GM15510 (cell line): ENCODE results near the gene NMNAT1.

ENCODE experiments used
- POLR2A ChIP-seq: IDR thresholded peaks from 3 replicates; pipeline ENCODE4 v1.6.1; 2011; ENCODE audit warnings: borderline replicate concordance; ENCODE audit not compliant: insufficient read length; ENCODE audit errors: extremely low read depth

NMNAT1 gene

DNA sequence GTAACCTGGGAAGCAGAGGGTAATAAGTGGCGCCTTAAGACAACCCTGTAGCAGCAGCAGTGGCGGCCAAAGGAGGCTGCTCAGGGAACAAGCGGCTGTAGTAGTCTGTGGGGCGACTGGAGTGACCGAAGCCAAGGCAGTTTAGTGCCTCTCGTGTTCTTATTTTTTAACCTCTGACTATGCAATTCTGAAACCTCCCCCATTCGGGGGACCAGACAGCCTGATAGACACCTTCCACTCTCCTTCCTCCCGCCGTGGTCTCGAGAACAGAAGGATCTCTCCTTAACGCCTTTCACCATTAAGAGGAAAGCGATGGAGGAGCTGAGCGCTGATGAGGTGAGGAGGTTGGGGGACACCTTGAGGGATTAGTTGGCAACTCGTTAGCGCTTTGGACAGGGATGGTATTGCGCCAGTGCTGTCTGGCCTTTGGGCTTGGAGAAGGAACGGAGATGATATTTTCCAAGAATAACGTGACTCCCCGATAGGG is 90.1 kb downstream of the NMNAT1 start:
- no peak for TF ChIP-seq POLR2A
